ENCODE measurements around the gene RNF182. TPM values are rescaled to one million over a fixed set of nuclear protein-coding genes. Genes with fewer than 3 reads are reported as not detected.

Gene RNF182
- polyA plus RNA-seq, 1 of the 3 experiments (the other 2 are of a cell fraction) = 8.0 TPM

- Histone ChIP-seq H3K36me3 (replicated peaks in 1 of 2; ENCODE audit: control insufficient read depth in 1 of 2, insufficient read depth in 2 of 2, low read length in 1 of 2) (peaks cover 0 to 5% of the 10 kb centered on the region in 2 experiments), H3K9me3 (no peaks in the 10 kb centered on the region), H3K4me1 (ENCODE audit: control insufficient read depth in 1 of 2, insufficient read depth in 2 of 2, low read depth in 1 of 2, low read length in 1 of 2) (peaks cover 0 to 7% of the 10 kb centered on the region in 2 experiments; a peak in 1 of 4 replicates), H3K9me2 (no peaks in the 10 kb centered on the region), H2AFZ (ENCODE audit: low read depth) (no peak overlapping the region), H4K20me1 (ENCODE audit: insufficient read depth) (0 out of 2 replicates have a peak, but pooled peaks cover 3% of the 10 kb centered on the region), H3K27ac (ENCODE audit: low read depth in 2 of 2, low read length in 1 of 2) (no peak overlapping the region), H3F3A (replicated peaks; ENCODE audit: insufficient read depth) (peaks cover 11% of the 10 kb centered on the region), H3K4me2 (no peak overlapping the region), H3K4me3 (ENCODE audit: low read depth in 2 of 2, low read length in 1 of 2) (no peak overlapping the region), H3K27me3 (ENCODE audit: insufficient read depth) (no peaks in the 10 kb centered on the region), H3K79me2 (ENCODE audit: insufficient read depth) (peaks cover 87% of the 10 kb centered on the region), H3K9ac (no peak overlapping the region)
- POLR2A ChIA-PET = no interaction called here
- TF ChIP-seq MXI1 (IDR thresholded peaks at IDR 0.05; ENCODE audit: low read depth, low read length) (no peak), RFX5 (IDR thresholded peaks at IDR 0.05; ENCODE audit: low read length) (no peak), NRF1 (IDR thresholded peaks at IDR 0.05; ENCODE audit: low read depth, low read length) (no peak), RAD21 (IDR thresholded peaks at IDR 0.05; ENCODE audit: low read length) (no peak), JUND (IDR thresholded peaks at IDR 0.05) (no peak), USF1 (IDR thresholded peaks at IDR 0.05; ENCODE audit: borderline replicate concordance, low read depth) (no peak), TEAD4 (IDR thresholded peaks at IDR 0.05; ENCODE audit: borderline replicate concordance, insufficient read depth) (no peak), POLR2AphosphoS5 (IDR thresholded peaks at IDR 0.05; ENCODE audit: low read depth, low read length) (no peak), RXRA (IDR thresholded peaks at IDR 0.05; ENCODE audit: borderline replicate concordance, low read depth) (no peak), FOXM1 (IDR thresholded peaks at IDR 0.05; ENCODE audit: low read depth) (no peak), TAF1 (IDR thresholded peaks at IDR 0.05; ENCODE audit: borderline replicate concordance, low read depth, low read length) (no peak), NFIC (IDR thresholded peaks at IDR 0.05; ENCODE audit: borderline replicate concordance) (no peak), ZBTB33 (IDR thresholded peaks at IDR 0.05; ENCODE audit: borderline replicate concordance, low read depth) (no peak), GATA2 (CRISPR knock-in tag; IDR thresholded peaks at IDR 0.05) (no peak)
- TF ChIP-seq, protein P1, sequence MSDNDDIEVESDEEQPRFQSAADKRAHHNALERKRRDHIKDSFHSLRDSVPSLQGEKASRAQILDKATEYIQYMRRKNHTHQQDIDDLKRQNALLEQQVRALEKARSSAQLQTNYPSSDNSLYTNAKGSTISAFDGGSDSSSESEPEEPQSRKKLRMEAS (IDR thresholded peaks at IDR 0.05; ENCODE audit: low read depth) = no peak
- WGBS (ENCODE audit: low lambda C conversion rate) = 97% methylated on average over 2 of the region's 2 CpGs
- no peak for DNase-seq
- CTCF ChIA-PET = interaction anchor here (0.6 kb wide), 1 partner anchor 173 kb away, joined by 3 read pairs; no protein-coding TSS in a partner anchor
Observed at GRCh38 chr6:13934721-13935120, 10.0 kb downstream of the RNF182 start.
